D721Med (cell line): ENCODE measurements around the gene MLH1.

Experiments
- DNase-seq: peaks from one replicate; pipeline ENCODE4 v3.0.0; 2011; ENCODE audit warnings: low spot score; ENCODE audit not compliant: insufficient read length
- FAIRE-seq: peaks from 2 replicates; lab custom pipeline; 2011; peaks lifted over from hg19 to GRCh38; lab: Jason Lieb, UNC
- TF ChIP-seq, protein P1 (sequence below): IDR thresholded peaks from 2 replicates; pipeline ENCODE4 v1.5.1; 2012; ENCODE audit warnings: mild to moderate bottlenecking, control low read depth; ENCODE audit not compliant: insufficient read depth; ENCODE audit errors: missing control alignments

MLH1 gene

DNA sequence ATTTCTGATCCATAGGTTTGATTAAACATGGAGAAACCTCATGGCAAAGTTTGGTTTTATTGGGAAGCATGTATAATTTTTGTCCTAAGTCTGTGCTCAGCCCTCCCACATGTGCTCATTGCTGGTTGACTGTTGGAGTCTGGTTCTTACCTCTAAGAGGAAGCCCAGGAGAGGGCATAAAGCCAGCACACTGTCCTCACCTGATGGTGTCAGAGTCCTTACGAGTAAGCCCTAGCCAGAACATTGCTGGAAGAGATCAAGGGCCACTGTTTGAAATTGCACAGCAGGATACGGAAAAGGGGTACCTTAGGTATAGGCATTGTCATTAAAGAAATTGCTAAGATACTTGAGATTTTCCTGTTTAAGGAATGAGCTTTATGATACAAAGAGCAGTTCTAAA, 21.3 kb downstream of the MLH1 start:
- no peak for DNase-seq
- TF ChIP-seq, protein P1, sequence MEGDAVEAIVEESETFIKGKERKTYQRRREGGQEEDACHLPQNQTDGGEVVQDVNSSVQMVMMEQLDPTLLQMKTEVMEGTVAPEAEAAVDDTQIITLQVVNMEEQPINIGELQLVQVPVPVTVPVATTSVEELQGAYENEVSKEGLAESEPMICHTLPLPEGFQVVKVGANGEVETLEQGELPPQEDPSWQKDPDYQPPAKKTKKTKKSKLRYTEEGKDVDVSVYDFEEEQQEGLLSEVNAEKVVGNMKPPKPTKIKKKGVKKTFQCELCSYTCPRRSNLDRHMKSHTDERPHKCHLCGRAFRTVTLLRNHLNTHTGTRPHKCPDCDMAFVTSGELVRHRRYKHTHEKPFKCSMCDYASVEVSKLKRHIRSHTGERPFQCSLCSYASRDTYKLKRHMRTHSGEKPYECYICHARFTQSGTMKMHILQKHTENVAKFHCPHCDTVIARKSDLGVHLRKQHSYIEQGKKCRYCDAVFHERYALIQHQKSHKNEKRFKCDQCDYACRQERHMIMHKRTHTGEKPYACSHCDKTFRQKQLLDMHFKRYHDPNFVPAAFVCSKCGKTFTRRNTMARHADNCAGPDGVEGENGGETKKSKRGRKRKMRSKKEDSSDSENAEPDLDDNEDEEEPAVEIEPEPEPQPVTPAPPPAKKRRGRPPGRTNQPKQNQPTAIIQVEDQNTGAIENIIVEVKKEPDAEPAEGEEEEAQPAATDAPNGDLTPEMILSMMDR = no peak
- FAIRE-seq = no peak

DNA sequence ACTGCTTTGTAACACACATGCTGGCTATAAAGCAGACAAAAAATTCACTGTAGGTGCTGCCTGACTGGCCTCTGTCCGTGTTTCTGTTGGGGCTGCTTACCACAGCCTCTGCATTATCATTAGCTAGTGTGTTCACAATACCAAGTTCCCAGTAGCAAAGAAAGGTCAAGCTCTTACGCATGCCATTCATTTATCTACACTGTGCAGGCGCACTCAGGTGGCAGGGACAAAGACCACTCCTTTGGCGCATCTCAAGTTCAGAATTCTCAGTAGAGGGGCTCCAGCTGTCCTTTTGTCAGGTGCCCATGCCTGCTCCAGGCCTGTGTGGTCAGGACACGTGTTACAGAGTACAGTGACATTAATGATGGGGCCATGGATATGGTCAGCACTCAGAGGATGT, 22.3 kb downstream of the MLH1 start:
- FAIRE-seq (no peak), DNase-seq (no peak)
- TF ChIP-seq, protein P1 = no peak

DNA sequence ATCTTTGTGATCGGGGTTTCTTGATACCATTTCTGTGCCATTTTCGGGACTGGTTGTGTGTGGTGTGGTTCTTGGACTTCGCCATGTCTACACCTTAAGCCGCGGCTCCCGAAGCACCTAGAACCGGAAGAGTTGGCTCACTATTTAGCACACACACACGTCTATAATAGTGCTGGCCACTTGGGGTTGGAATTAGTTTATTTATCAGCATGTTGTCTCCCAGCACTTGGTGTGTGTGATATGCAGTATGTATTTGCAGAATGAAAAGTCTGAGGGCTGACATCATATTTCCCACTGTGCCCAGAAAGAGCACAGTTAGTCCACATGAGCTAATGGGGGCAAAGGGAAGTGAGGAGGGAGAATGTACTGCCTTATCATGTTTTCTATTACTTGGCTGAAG, 23.6 kb downstream of the MLH1 start:
- FAIRE-seq (no peak), DNase-seq (no peak)
- TF ChIP-seq, protein P1 = no peak

DNA sequence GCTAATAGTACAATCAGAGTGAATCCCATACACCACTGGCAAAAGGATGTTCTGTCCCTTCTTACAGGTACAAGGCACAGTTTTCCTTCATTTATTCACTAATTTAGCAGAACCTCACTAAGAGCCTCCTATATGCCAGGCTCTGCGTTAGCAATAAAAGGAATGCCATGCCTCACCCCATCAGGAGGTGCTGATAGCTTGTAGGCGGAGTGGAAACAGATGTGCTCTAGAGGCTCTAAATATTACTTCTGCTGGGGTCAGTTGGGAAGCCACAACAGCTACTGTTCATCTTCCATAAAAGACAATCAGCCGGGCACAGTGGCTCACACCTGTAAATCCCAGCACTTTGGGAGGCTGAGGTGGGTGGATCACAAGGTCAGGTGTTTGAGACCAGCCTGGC, 24.4 kb downstream of the MLH1 start:
- FAIRE-seq (no peak), DNase-seq (no peak)
- TF ChIP-seq, protein P1 = no peak

DNA sequence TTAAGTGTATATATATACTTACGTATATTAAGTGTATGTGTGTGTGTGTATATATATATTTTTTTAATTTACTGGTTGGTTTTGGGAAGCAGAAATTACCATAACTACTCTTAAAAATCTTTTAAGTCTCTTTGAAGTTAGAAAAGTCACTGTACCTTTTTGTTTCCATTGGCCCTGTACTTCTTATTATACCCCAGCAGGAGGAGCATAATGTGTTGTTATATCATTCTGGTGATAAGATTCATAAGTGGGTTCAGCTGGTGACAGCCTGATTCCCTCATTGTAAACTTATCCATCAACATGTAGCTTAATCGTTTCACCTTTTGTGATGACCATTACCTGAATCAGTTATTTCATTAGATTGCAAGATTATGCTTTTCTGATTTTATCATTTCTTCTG, 30.8 kb downstream of the MLH1 start:
- no peak for DNase-seq
- TF ChIP-seq, protein P1 = peak; percentile 20
- FAIRE-seq = no peak

DNA sequence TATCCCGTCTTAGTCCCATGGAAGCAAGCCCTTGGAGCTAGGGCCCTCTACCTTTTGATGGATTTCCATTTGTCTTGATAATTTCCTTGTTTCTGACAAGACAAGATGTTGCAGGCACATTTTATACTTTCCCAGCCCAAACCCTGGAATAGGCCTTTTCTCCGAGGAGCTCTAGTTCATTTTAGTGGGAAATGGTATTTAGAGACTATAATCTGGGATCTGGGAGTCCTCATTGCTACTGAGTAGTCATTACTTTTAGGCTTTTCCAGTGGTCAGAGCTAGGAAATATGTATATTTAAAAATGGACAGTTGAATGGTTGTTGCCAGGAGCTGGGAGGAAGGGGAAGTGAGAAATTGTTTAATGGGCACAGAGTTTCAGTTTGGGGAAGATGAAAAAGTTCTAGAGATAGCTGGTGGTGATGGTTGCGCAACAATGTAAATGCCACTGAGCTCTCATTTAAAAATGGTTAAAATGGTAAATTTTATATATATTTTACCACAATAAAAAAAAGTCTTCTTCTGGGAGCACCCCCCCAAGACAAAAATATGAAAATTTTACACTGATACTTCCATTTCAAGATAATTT, 31.6 kb downstream of the MLH1 start:
- FAIRE-seq = no peak

DNA sequence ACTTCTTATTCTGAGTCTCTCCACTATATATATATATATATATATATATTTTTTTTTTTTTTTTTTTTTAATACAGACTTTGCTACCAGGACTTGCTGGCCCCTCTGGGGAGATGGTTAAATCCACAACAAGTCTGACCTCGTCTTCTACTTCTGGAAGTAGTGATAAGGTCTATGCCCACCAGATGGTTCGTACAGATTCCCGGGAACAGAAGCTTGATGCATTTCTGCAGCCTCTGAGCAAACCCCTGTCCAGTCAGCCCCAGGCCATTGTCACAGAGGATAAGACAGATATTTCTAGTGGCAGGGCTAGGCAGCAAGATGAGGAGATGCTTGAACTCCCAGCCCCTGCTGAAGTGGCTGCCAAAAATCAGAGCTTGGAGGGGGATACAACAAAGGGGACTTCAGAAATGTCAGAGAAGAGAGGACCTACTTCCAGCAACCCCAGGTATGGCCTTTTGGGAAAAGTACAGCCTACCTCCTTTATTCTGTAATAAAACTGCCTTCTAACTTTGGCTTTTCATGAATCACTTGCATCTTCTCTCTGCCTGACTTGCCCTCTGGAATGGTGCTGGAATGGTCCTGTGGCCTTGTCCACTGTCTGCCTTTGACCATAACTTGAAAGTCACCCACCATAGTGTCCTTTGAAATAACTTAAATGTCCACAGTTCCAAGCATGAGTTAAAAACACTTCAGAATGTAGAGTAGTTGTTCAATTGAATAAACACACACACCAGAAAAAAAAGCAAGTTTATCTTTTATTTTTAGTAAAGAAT, 32.4 kb downstream of the MLH1 start:
- TF ChIP-seq, protein P1 = no peak
- DNase-seq (no peak), FAIRE-seq (no peak)

More for the DNA sequence above, 31.6 kb downstream of the MLH1 start:
- DNase-seq = no peak
- TF ChIP-seq, protein P1 = no peak
